SIG-M5 treated with dmso at 0.1 percent for 504 hours (cell line): ENCODE results near the gene ENTPD1.
A peak's percentile ranks its signal among the peaks of the same experiment; 100 is the strongest.
"Not testable (repeated sequence)": the region's sequence is repeated elsewhere in the genome, so short reads cannot be mapped to it uniquely, and the experiment has no call there.

ENCODE experiments used
- DNase-seq: peaks from one replicate; lab custom pipeline; 2025; ENCODE audit not compliant: unreplicated experiment; lab: John Stamatoyannopoulos, UW

ENTPD1 gene, protein sequence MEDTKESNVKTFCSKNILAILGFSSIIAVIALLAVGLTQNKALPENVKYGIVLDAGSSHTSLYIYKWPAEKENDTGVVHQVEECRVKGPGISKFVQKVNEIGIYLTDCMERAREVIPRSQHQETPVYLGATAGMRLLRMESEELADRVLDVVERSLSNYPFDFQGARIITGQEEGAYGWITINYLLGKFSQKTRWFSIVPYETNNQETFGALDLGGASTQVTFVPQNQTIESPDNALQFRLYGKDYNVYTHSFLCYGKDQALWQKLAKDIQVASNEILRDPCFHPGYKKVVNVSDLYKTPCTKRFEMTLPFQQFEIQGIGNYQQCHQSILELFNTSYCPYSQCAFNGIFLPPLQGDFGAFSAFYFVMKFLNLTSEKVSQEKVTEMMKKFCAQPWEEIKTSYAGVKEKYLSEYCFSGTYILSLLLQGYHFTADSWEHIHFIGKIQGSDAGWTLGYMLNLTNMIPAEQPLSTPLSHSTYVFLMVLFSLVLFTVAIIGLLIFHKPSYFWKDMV

DNA sequence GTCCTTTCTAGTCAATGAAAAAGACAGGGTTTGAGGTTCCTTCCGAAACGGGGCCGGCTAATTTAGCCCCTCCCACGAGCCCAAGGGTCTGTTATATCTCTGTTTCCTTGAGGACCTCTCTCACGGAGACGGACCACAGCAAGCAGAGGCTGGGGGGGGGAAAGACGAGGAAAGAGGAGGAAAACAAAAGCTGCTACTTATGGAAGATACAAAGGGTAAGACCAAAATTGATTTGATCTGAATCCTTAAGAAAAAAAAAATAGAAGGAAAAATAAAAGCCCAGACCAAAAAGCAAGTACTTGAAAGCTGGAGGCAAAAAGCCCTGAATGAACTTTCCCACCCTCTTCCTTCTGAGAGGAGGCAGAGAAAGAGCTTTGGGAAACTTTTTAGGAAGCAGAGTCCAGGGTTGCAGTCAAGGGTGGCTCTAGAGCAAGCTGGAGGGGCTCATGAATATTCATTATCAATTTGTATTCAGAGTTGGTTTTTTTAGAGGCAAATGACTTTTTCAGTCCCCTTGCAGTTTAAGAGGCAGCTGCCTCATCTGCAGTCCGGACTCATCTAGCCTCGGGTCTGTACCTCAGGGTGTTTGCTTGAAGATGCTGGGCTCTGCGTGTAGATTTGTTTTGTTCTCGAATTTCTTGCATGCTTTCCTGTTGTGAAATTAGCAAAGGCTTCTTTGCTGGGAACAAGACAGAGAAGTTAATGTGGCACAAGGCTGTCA, at the start of gene ENTPD1:
TSS of gene ENTPD1 (plus strand) at position 123 of the 721 bp plus-strand sequence. CDS start at position 200, 77 bp downstream.
- DNase-seq = peak; percentile 90

DNA sequence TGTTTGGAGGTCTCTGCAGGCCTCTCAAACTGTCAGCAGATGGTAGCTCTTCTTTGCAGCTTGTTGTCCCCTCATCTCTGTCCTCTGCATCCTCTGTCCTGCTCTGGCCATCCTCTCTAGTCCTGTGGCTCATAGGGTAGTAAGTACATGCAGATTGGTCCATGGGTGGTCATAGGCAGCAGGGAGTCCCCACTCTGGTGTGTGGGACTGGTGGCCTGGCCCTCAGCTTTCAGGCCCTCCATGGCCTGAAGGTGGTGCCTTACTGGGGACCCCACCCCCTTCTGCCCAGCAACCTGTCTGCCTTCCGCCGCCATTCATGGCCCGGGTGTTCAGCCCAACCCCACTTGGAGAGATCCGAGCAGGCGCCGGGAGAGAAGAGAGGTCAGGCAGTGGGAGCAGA, 49.4 kb upstream of the ENTPD1 start:
- DNase-seq = no peak

DNA sequence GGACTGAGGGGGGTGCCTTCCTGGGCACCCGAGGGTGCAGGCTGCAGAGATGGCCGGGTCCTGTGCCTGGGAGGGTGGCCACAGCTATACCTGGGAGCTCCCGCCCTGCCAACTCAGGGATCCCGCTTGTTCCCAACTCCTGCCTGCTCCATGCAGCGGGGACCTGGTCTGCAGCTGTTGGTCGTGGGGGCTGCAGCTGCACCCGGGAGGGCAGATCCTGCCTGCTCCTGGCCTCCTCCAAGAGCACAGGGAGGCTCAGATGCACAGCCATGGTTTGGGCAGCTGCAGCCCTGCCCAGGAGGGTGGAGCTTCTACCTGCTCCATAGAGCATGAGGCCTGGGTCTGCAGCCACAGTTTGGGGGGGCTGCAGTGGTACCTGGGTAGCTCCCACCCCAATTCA, 49.0 kb upstream of the ENTPD1 start:
- DNase-seq = no peak

DNA sequence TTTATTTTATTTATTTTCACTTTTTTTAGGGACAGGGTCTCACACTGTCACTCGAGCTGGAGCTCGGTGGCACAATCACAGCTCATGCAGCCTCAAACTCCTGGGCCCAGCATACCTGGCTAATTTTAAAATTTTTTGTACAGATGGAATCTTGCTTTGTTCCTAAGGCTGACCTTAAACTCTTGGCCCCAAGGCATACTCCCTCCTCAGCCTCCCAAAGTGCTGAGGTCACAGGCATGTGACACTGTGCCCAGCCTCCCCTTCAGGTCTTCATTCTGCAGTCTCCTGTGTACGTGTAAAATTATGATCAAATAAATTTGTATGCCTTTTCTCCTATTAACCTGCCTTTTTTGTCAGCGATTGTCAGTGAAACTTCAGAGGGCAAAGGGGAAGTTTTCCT, 44.5 kb upstream of the ENTPD1 start:
- DNase-seq = no peak

DNA sequence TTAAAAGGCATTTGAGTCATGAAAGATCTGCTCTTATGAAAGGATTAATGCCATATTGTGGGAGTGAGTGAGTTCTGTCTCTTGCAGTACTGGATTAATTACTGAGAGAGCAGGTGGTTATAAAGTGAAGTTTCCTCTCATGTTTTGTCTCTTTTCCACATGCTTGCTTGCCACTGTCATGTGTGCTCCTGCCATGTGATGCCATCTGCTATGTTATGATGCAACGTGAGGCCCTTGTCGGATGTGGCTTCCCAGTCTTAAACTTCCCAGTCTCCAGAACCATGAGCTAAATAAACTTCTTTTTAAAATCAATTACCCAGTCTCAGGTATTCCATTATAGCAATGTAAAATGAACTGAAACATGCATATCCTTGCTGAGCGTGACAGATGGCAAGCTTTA, 39.5 kb upstream of the ENTPD1 start:
- DNase-seq = no peak

DNA sequence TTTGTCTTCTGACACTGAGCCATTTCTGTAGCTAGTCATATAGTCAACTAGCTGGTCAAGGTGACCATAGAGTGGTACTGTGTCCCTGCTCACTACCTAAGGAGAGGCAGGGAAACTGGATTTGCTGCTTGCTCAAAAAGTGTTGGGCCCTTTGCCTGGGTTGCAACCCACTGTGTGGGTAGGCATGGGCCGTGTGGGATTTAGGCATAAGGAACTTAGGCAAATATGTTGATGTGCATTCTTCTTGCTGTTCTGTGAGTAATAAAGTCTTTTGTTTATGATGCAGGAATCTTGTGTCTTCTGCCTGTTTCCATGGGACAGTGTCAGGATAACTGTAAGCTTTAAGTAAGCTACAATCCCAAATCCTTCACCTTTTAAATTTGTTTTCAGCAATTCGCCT, 39.1 kb upstream of the ENTPD1 start:
- no peak for DNase-seq

DNA sequence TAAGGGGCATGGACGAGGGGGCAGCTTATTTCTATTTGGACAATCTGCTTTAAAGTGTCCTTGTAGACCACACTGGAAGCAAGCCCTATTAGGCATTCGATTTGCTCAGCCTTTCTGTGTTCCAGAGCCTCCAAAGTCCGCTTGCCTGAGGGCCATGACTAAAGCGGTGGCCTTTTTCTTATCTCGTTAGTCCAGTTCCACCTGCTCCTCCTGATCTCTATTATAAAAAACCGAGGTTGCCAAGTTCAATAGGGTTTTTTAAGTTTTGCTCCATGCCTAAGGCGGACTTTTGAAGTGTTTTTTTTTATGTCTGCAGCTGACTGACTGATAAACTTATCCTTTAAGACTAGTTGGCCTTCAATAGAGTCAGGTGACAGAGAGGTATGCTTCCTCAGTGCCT, 35.2 kb upstream of the ENTPD1 start:
- peak; percentile 22 for DNase-seq

DNA sequence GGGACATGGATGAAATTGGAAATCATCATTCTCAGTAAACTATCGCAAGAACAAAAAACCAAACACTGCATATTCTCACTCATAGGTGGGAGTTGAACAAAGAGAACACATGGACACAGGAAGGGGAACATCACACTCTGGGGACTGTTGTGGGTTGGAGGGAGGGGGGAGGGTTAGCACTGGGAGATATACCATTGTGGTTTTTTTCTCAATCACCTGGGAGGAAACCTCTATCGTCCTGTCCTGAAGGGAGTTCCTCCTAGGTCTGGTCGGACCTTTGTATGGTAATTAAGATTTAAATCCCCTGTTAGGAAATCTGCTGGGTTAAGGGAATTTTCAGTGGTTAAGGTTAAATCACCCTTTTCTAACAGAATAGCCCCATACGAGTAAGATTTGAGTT, 33.5 kb upstream of the ENTPD1 start:
- DNase-seq = not testable (repeated sequence)

DNA sequence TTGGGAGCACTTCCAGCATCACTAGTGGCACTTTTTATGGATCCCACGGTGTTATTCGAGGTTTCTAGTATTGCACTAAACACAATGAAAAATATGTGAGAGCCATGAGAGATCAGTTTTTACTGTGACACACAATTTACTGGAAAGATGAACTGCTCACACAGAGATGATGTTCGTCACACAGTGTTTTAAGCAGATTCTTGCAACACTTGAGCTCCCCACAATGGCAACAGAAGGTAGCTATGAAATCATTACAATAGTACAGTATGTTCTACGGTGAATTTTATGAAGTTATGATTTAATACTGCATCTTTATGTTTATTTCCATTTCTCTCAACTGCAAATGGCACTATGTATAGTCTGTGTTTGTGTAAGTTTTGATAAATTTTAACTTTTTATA, 27.4 kb upstream of the ENTPD1 start:
- DNase-seq = peak; percentile 8

DNA sequence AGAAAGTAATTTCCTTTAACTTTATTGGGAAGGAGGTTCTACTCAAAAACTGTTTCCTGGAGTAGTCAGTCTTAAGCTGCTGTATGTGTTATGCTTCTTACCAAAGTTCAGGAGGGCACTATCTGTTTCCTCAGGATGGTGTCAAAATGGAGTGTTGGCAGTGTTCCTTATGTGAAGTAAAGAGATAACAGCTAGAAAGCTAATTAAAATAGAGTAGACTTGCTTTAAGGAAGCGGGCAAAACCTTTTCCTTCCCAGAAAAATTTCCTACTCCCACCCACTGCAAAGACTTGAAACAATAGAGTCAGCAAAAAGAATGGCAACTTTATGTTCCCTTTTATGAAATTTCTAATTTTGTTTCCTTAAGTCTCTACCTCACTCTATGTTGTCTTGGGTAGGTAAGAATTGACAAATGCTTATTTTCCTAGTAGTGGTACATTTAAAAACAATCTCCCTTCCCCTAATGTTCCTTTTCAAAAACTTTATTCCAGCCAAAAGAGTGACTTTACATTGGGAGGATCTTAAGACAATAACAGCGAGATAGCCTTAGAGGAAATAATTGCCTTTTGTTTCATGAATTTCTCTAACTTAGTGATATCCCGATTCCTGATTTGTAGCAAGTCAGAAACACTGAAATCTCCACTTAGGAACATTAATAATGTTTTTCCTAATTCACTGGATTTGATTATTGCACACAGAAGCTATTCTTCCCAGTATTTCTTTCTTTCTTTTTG, 26.5 kb upstream of the ENTPD1 start:
- no peak for DNase-seq

DNA sequence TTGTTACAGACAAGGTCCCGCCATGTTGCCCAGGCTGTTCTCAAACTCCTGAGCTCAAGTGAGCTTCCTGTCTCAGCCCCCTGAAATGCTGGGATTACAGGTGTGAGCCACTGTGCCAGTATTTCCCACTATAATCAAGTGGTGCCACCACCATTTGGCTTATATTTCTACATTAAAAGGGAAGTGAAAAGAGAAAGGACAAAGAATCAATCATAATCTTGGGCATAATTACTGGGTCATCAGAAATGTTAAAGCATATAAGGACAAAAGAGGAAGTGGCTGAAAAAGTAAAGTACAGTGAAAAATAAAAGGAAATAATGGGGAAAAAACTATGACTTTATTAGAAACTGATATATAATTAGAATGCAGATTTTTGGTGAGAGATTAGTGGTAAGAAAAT, 25.7 kb upstream of the ENTPD1 start:
- DNase-seq = no peak

DNA sequence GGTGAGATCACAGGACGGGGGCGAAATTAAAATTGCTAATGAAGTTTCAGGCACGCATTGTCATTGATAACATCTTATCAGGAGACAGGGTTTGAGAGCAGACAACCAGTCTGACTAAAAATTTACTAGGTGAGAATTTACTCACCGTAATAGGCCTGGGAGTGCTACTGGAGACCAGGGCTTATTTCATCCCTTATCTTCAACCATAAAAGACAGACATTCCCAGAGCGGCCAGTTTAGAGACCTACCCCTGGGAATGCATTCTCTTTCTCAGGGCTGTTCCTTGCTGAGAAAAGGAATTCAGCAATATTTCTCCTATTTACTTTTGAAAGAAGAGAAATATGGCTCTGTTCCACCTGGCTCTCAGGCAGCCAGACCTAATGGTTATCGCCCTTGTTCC, 23.1 kb upstream of the ENTPD1 start:
- not testable (repeated sequence) for DNase-seq

DNA sequence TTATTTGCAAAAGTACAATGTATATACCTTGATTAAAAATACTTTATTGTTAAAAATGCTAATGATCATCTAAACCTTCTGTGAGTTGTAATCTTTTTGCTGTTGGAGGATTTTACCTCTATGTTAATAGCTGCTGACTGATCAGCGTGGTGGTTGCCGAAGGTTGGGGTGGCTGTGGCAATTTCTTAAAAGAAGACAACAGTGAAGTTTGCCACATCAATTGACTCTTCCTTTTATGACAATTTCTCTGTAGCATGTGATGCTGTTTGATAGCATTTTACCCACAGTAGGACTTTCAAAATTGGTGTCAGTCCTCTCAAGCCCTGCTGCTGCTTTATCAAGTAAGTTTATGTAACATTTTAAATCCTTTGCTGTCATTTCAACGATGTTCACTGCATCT, 16.9 kb upstream of the ENTPD1 start:
- no peak for DNase-seq

DNA sequence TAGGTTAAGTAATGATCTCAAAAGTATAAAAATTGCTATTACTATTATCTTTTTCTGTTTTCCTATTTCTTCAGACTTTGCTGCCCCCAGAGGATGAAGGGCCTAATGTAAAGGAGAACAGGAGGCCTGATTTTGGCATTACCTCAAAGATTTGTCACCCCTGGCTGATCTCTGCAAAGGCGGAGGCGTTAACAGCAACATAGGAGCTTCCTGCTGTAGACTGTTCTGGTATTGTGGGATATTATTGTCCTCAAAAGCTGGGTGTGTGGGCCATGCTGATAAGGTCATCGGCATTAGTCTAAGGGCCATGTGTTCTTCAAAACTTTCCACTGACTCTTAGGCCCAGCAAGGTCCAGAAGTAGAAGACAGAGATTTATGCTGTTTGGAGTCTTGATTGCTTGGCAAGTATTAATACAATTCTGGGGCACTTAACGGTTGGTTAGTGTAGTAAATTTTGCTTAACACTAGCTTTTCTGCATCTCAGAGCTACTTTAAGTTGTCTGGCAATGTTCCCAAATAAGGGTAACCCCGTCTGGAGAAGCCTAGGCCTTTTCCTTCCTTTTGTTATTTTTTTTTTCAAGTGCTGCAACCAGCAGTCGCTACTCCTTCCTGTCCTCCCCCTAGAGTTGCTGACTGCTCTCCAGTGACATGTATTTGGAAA, 14.0 kb upstream of the ENTPD1 start:
- no peak for DNase-seq

DNA sequence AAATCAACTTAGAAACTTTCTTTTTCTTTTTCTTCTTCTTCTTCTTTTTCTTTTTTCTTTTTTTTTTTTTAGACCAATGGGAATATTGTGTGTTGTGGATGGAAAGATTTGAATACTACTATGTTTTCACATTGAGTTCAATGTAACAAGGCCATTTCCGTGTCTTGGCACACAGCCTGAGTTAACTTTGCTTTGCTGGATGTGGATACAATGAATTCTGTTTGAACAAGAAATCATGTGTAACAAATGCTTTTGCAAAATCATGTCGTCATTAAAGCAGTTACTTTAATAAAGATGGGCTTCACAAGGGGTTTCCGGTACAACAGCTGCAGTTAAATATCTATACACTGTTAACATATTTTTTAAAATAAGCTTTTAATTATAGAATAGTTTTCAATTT, 13.5 kb upstream of the ENTPD1 start:
- DNase-seq = no peak

DNA sequence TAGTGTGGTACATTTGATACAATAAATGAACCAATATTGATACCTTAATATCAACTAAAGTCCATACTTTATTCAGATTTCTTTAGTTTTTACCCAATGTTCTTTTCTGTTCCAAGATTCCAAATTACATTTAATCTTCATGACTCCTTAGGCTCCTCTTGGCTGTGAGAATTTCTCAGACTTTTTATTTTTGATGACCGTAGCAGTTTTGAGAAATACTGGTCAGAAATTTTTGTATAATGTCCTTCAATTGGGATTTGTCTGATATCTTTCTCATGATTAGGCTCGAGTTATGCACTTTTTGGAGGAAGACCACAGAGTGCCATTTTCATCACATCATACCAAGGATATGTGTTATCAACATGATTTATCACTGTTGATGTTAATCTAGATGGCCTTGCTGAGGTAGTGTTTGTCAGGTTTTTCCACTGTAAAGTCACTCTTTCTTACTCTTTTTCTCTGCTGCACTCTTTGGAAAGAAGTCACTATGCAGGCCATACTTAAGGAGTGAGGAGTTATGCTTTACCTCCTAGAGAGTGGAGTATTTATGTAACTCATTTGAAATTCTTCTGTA, 12.9 kb upstream of the ENTPD1 start:
- no peak for DNase-seq

DNA sequence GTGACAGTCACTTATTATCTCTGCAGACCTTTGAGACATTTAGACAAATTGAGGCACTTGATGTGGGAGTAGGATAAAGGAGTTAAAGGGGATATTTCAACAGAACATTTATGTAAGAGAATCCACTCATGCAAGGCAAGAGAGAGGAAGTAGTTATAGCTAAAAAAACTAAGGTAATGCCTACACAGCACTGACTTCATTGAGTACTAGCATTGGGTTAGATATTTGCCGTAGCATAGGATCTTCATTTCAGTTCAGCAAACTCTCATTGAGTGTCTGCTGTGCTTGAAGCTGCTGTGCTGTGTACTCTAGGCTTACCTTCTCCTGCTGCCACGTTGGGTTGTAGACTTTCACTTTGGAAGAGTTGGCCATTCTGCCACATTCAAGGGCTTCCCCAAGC, 10.5 kb upstream of the ENTPD1 start:
- no peak for DNase-seq

DNA sequence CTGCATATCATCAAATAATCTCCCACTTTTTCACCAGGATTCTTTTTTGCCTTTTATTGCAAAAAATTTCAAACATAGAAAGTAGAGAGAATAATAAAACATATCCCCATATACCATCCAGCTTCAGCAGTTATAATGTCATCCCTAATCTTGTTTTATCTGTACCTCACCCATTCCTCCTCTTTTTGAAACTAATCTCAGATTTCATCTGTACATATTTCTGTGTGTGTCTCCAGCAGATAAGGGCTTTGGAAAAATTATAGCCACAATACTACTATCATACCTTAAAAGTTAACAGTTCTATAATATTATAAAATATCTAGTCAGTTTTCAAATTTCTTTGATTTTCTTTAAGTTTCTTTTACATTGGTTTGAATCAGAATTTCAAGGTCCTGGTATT, 7.6 kb upstream of the ENTPD1 start:
- no peak for DNase-seq

DNA sequence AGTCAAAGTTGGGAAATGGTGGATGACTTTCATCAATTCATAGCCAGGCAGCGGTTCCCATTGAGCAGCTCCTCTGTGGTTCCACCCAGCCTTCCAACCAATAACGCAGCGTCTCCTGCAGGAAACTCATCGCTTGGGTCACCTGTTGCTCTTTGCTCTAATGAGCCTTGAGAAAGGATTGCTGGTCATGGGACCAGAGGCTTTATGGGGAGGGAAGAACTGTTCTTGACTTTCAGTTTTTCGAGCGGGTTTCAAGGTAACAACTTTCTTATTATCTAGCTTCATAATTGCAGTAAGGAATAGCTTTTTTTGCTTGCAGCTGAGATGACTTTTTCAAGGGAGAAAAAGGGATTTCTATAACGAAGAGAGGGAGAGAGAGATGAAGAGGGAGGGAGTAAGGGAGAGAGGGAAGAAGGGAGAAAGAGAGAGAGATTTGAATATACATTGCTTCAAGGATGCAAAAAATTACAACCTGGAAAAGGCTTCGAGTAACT, 405 bp upstream of the ENTPD1 start:
- peak; percentile 67 for DNase-seq

DNA sequence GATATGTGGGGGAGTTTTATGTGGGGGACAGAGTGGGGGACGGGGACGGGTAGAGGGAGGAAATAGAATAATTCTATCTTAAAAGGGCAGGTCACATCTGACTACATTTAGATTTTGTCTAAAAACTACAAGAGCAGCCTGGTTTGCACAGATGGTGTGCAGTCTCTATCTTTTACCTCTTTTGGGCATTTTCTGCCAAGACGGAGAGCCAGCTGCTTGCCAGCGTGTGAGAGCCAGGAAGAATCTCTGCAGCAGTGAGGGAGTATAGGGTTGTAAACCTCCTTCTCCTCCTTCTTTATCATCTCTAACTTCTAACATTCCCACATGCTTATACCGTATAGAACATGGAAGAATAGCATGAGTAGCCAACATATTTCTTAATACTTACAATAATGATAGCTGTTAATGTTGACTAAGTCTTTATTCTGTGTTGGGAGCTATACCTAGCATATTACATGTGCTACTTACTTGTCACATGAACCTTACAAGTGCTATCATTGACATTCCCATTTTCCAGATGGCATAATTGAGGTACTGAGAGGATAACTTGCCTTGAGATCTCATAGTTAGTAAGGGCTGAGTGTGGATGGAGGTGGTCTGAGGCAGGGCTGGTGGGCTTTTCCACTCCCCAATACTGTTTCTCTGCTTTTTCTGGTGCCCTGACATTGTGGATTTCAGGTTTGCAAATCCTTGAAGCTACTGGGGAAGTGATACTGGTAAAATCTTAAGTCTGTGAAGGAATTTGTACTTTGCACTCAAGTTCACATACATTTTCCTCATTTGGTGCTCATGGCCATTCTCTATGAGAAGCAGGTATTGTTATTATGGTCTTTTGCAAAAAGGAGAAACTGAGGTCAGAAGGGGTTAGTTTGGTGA, 1.1 kb downstream of the ENTPD1 start:
- peak; percentile 25 for DNase-seq
